HEK293 (cell line): Measurements from ENCODE around the gene GJA10.

Source experiments
- CTCF ChIA-PET: fragments of 350-600 bp; formaldehyde crosslinking; extraction: SDS; loops from one replicate; lab custom pipeline; 2021; ENCODE audit warnings: antibody characterized with exemption; lab: Yijun Ruan, JAX
- POLR2A ChIA-PET: fragments of 300-600 bp; formaldehyde crosslinking; extraction: SDS; loops from one replicate; lab custom pipeline; 2020; ENCODE audit warnings: antibody characterized with exemption, inconsistent platforms; lab: Yijun Ruan, JAX
- H3K27ac ChIP-seq: fragments of 200-500 bp; sonication (Bioruptor generic); 2 replicates; pipeline ENCODE4 v1.5.1; 2014; ENCODE audit warnings: low read depth, low read length, control low read depth, inconsistent platforms; ENCODE audit errors: extremely low read depth
- H3K36me3 ChIP-seq, 2 experiments: fragments of 200-500 bp in 1 of 2; sonication (Bioruptor generic) in 1 of 2; 1 replicate in 1 of 2; 2 replicates in 1 of 2; pipeline ENCODE4 v1.5.1; 2014 to 2017; ENCODE audit warnings: inconsistent platforms in 2 of 2, low read length in 2 of 2; ENCODE audit not compliant: control insufficient read depth in 2 of 2, insufficient read depth in 1 of 2
- H3K4me1 ChIP-seq: fragments of 200-500 bp; sonication (Bioruptor generic); 2 replicates; pipeline ENCODE4 v1.5.1; 2014; ENCODE audit warnings: mild to moderate bottlenecking, low read length, inconsistent platforms; ENCODE audit not compliant: control insufficient read depth, insufficient read depth
- H3K4me3 ChIP-seq: 2 replicates; pipeline ENCODE4 v1.5.1; 2011; ENCODE audit warnings: low read depth, mild to moderate bottlenecking, control low read depth, low read length, moderate library complexity
- H3K9me3 ChIP-seq: fragments of 200-500 bp; sonication (Bioruptor generic); 2 replicates; pipeline ENCODE4 v1.5.1; 2014; ENCODE audit warnings: low read depth, low read length, inconsistent platforms; ENCODE audit not compliant: control insufficient read depth, insufficient read depth
- AEBP2 ChIP-seq: fragments of 450-650 bp; formaldehyde crosslinking; IDR thresholded peaks from 2 replicates; pipeline ENCODE4 v1.5.1; 2016; ENCODE audit warnings: missing biosample characterization, missing genetic modification characterization, borderline replicate concordance
- KLF10 ChIP-seq: fragments of 450-650 bp; IDR thresholded peaks from 2 replicates; pipeline ENCODE4 v1.5.1; 2018; ENCODE audit warnings: missing biosample characterization, mild to moderate bottlenecking, missing genetic modification characterization
- ZBTB1 ChIP-seq: fragments of 450-650 bp; formaldehyde crosslinking; IDR thresholded peaks from 2 replicates; pipeline ENCODE4 v1.5.1; 2016; ENCODE audit warnings: missing biosample characterization, missing genetic modification characterization
- ZNF132 ChIP-seq: fragments of 450-650 bp; formaldehyde crosslinking; IDR thresholded peaks from 2 replicates; pipeline ENCODE4 v1.5.1; 2017; ENCODE audit warnings: missing biosample characterization, missing genetic modification characterization, borderline replicate concordance
- ZNF16 ChIP-seq: fragments of 450-650 bp; formaldehyde crosslinking; IDR thresholded peaks from 2 replicates; pipeline ENCODE4 v1.5.1; 2016; ENCODE audit warnings: low read depth, missing biosample characterization, missing genetic modification characterization
- ZNF175 ChIP-seq: fragments of 450-650 bp; formaldehyde crosslinking; IDR thresholded peaks from 2 replicates; pipeline ENCODE4 v1.5.1; 2016; ENCODE audit warnings: missing biosample characterization, missing genetic modification characterization
- ZNF184 ChIP-seq: fragments of 450-650 bp; IDR thresholded peaks from 2 replicates; pipeline ENCODE4 v1.5.1; 2018; ENCODE audit warnings: missing biosample characterization, mild to moderate bottlenecking, missing genetic modification characterization
- ZNF239 ChIP-seq: fragments of 450-650 bp; formaldehyde crosslinking; IDR thresholded peaks from 2 replicates; pipeline ENCODE4 v1.5.1; 2016; ENCODE audit warnings: missing biosample characterization, missing genetic modification characterization
- ZNF366 ChIP-seq: fragments of 450-650 bp; formaldehyde crosslinking; conservative IDR thresholded peaks from 2 replicates; pipeline ENCODE4 v1.5.1; 2016; ENCODE audit warnings: missing biosample characterization, missing genetic modification characterization
- ZNF404 ChIP-seq: fragments of 450-650 bp; formaldehyde crosslinking; IDR thresholded peaks from 2 replicates; pipeline ENCODE4 v1.5.1; 2017; ENCODE audit warnings: missing biosample characterization, missing genetic modification characterization
- ZNF423 ChIP-seq: fragments of 450-650 bp; formaldehyde crosslinking; IDR thresholded peaks from 2 replicates; pipeline ENCODE4 v1.5.1; 2016; ENCODE audit warnings: missing biosample characterization, missing genetic modification characterization
- ZNF48 ChIP-seq: fragments of 450-650 bp; formaldehyde crosslinking; IDR thresholded peaks from 2 replicates; pipeline ENCODE4 v1.5.1; 2016; ENCODE audit warnings: missing biosample characterization, missing genetic modification characterization
- ZNF513 ChIP-seq: fragments of 450-650 bp; IDR thresholded peaks from 2 replicates; pipeline ENCODE4 v1.5.1; 2018; ENCODE audit warnings: missing biosample characterization, missing genetic modification characterization
- ZNF549 ChIP-seq: fragments of 450-650 bp; IDR thresholded peaks from 2 replicates; pipeline ENCODE4 v1.5.1; 2018; ENCODE audit warnings: missing biosample characterization, missing genetic modification characterization, mild to moderate bottlenecking, inconsistent platforms, moderate library complexity
- ZNF585B ChIP-seq: fragments of 450-650 bp; formaldehyde crosslinking; IDR thresholded peaks from 2 replicates; pipeline ENCODE4 v1.5.1; 2016; ENCODE audit warnings: missing biosample characterization, missing genetic modification characterization
- ZNF624 ChIP-seq: fragments of 450-650 bp; formaldehyde crosslinking; IDR thresholded peaks from 2 replicates; pipeline ENCODE4 v1.5.1; 2017; ENCODE audit warnings: missing biosample characterization, missing genetic modification characterization
- ZNF626 ChIP-seq: fragments of 450-650 bp; sonication (Bioruptor Pico); formaldehyde crosslinking; IDR thresholded peaks from 2 replicates; pipeline ENCODE4 v1.5.1; 2018; ENCODE audit warnings: missing biosample characterization, missing genetic modification characterization, inconsistent platforms
- ZNF658 ChIP-seq: fragments of 450-650 bp; formaldehyde crosslinking; IDR thresholded peaks from 2 replicates; pipeline ENCODE4; 2016; ENCODE audit warnings: missing biosample characterization, missing genetic modification characterization
- ZNF785 ChIP-seq: fragments of 450-650 bp; formaldehyde crosslinking; IDR thresholded peaks from 2 replicates; pipeline ENCODE4 v1.5.1; 2016; ENCODE audit warnings: missing biosample characterization, missing genetic modification characterization
- TF ChIP-seq, protein P1 (sequence below): fragments of 450-650 bp; formaldehyde crosslinking; IDR thresholded peaks from 2 replicates; pipeline ENCODE4 v1.5.1; 2016; ENCODE audit warnings: missing biosample characterization, missing genetic modification characterization
- TF ChIP-seq, protein P2 (sequence below): fragments of 450-650 bp; formaldehyde crosslinking; IDR thresholded peaks from 2 replicates; pipeline ENCODE4 v1.5.1; 2016; ENCODE audit warnings: missing biosample characterization, missing genetic modification characterization

Gene GJA10

DNA sequence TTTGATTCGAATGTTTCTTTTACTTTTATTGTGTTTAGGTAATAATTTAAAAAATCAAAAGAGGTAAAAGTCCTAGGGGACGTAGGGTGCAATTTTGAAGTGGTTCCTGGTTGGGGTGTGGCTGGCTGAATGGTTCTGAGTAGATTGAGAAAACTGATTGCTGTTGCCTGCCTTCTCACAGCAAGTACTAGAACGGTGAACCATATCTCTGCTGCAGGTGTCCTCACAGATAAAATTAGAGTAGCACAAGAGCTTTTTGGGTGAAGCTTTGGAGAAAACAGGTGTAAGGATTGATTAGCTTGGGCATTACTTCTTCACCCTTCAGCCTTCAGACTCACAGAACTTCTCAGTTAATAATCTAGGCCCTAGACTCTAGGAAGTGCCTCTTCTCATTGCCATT is 19.8 kb upstream of the GJA10 start:
- CTCF ChIA-PET, result interaction anchor here (0.6 kb wide), 2 partner anchors 21 to 26 kb away, joined by 3 to 4 read pairs; no protein-coding TSS in a partner anchor
- H3K27ac ChIP-seq, result no peak overlapping the region

GRCh38 chr6:89886378-89887120 is 7.7 kb upstream of the GJA10 start:
- no peaks in the 10 kb centered on the region for H3K9me3 ChIP-seq
- POLR2A ChIA-PET, result no interaction called here
- H3K27ac ChIP-seq, result no peak overlapping the region
- H3K4me1 ChIP-seq, result no peaks in the 10 kb centered on the region
- CTCF ChIA-PET, result interaction anchor here (0.6 kb wide), 1 partner anchor 73 kb away, joined by 3 read pairs; no protein-coding TSS in a partner anchor
- no peaks in the 10 kb centered on the region for H3K36me3 ChIP-seq
- TF ChIP-seq ZNF549 (tag by site-specific recombination), result no peak
- no peak for TF ChIP-seq ZNF366 (tag by site-specific recombination)
- TF ChIP-seq, protein P1, sequence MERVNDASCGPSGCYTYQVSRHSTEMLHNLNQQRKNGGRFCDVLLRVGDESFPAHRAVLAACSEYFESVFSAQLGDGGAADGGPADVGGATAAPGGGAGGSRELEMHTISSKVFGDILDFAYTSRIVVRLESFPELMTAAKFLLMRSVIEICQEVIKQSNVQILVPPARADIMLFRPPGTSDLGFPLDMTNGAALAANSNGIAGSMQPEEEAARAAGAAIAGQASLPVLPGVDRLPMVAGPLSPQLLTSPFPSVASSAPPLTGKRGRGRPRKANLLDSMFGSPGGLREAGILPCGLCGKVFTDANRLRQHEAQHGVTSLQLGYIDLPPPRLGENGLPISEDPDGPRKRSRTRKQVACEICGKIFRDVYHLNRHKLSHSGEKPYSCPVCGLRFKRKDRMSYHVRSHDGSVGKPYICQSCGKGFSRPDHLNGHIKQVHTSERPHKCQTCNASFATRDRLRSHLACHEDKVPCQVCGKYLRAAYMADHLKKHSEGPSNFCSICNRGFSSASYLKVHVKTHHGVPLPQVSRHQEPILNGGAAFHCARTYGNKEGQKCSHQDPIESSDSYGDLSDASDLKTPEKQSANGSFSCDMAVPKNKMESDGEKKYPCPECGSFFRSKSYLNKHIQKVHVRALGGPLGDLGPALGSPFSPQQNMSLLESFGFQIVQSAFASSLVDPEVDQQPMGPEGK (tag by site-specific recombination), result no peak
- TF ChIP-seq, protein P2, sequence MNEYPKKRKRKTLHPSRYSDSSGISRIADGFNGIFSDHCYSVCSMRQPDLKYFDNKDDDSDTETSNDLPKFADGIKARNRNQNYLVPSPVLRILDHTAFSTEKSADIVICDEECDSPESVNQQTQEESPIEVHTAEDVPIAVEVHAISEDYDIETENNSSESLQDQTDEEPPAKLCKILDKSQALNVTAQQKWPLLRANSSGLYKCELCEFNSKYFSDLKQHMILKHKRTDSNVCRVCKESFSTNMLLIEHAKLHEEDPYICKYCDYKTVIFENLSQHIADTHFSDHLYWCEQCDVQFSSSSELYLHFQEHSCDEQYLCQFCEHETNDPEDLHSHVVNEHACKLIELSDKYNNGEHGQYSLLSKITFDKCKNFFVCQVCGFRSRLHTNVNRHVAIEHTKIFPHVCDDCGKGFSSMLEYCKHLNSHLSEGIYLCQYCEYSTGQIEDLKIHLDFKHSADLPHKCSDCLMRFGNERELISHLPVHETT, result no peak
- no peak for TF ChIP-seq ZNF239 (tag by site-specific recombination)
- TF ChIP-seq ZNF585B (tag by site-specific recombination), result no peak
- no peak for TF ChIP-seq ZNF626 (tag by site-specific recombination)
- no peak for TF ChIP-seq ZNF785 (tag by site-specific recombination)
- no peak for TF ChIP-seq KLF10 (tag by site-specific recombination)
- TF ChIP-seq ZNF16 (tag by site-specific recombination), result no peak
- no peak for TF ChIP-seq AEBP2
- no peak for TF ChIP-seq ZNF48 (tag by site-specific recombination)
- no peak for TF ChIP-seq ZNF132
- TF ChIP-seq ZNF175, result no peak
- no peak for TF ChIP-seq ZNF658 (tag by site-specific recombination)
- TF ChIP-seq ZNF513, result no peak
- no peak overlapping the region for H3K4me3 ChIP-seq

More for the DNA sequence above, 19.8 kb upstream of the GJA10 start:
- H3K36me3 ChIP-seq, result peaks cover 40 to 51% of the 10 kb centered on the region in 2 experiments
- H3K9me3 ChIP-seq, result no peaks in the 10 kb centered on the region
- no peak overlapping the region for H3K4me3 ChIP-seq
- POLR2A ChIA-PET, result no interaction called here
- no peaks in the 10 kb centered on the region for H3K4me1 ChIP-seq
- TF ChIP-seq ZNF404 (tag by site-specific recombination) (no peak), ZBTB1 (tag by site-specific recombination) (no peak), ZNF624 (tag by site-specific recombination) (no peak), ZNF184 (tag by site-specific recombination) (no peak), ZNF423 (tag by site-specific recombination) (no peak)
